Karpas-422 (cell line): ENCODE results near the gene SPHK2. TPM values are rescaled to one million over a fixed set of nuclear protein-coding genes. Genes with fewer than 3 reads are reported as not detected.
A peak's percentile ranks its signal among the peaks of the same experiment; 100 is the strongest.

Experiments used
- DNase-seq: peaks from one replicate; pipeline ENCODE4 v3.0.0-alpha.2; 2015
- H2AFZ ChIP-seq: fragments of 200-600 bp; sonication (generic); 2 replicates; pipeline ENCODE4 v1.6.1; 2014; ENCODE audit warnings: antibody characterized with exemption, low read length, mixed read lengths
- H3K27ac ChIP-seq: fragments of 200-600 bp; sonication (generic); 2 replicates; pipeline ENCODE4 v1.5.1; 2014; ENCODE audit warnings: mild to moderate bottlenecking, low read length, moderate library complexity
- H3K27me3 ChIP-seq: fragments of 200-600 bp; sonication (generic); 2 replicates; pipeline ENCODE4 v1.6.1; 2014; ENCODE audit warnings: low read length, mixed read lengths
- H3K36me3 ChIP-seq: fragments of 200-600 bp; sonication (generic); 2 replicates; pipeline ENCODE4 v1.6.1; 2014; ENCODE audit warnings: low read length, mixed read lengths; ENCODE audit not compliant: insufficient read depth
- H3K4me1 ChIP-seq: fragments of 200-600 bp; sonication (generic); 2 replicates; pipeline ENCODE4 v1.6.1; 2014; ENCODE audit warnings: mild to moderate bottlenecking, low read length, mixed read lengths
- H3K4me2 ChIP-seq: fragments of 200-600 bp; sonication (generic); 2 replicates; pipeline ENCODE4 v1.6.1; 2014; ENCODE audit warnings: low read length, low read depth, mild to moderate bottlenecking; ENCODE audit not compliant: poor library complexity, severe bottlenecking
- H3K4me3 ChIP-seq: fragments of 200-600 bp; sonication (generic); 2 replicates; pipeline ENCODE4 v1.5.1; 2014; ENCODE audit warnings: mild to moderate bottlenecking, antibody characterized with exemption, low read length, mixed read lengths
- H3K79me2 ChIP-seq: fragments of 200-600 bp; sonication (generic); 2 replicates; pipeline ENCODE4 v1.6.1; 2014; ENCODE audit warnings: mild to moderate bottlenecking, low read length, mixed read lengths
- H3K9ac ChIP-seq: fragments of 200-600 bp; sonication (generic); 2 replicates; pipeline ENCODE4 v1.6.0; 2014; ENCODE audit warnings: low read length
- H3K9me2 ChIP-seq: fragments of 200-600 bp; sonication (generic), shearing (Covaris generic); replicated peaks from 2 replicates; pipeline ENCODE4 v1.6.0; 2014; ENCODE audit warnings: mild to moderate bottlenecking, low read length, moderate library complexity; ENCODE audit not compliant: insufficient read depth
- H3K9me3 ChIP-seq: fragments of 300-700, 200-600 bp; sonication (generic); 2 replicates; pipeline ENCODE4 v1.6.1; 2014; ENCODE audit warnings: low read length, mixed read lengths
- H4K20me1 ChIP-seq: fragments of 200-600 bp; sonication (generic); 2 replicates; pipeline ENCODE4 v1.6.1; 2014; ENCODE audit warnings: mild to moderate bottlenecking, antibody characterized with exemption, low read length, low read depth; ENCODE audit not compliant: insufficient read depth
- total RNA-seq: library from RNA; depleted of rRNA; stranded (reverse); fragments of >200 nt; shearing (Covaris generic); gene quantifications from 2 replicates; pipeline ENCODE4 v1.2.3, GENCODE V29; 2014; ENCODE audit warnings: low replicate concordance

Gene SPHK2
- total RNA-seq, 1 experiment from 2014 or later, result 30.6 TPM

- H3K4me2 ChIP-seq, result no peak overlapping the region
- no peak overlapping the region for H2AFZ ChIP-seq
- no peaks in the 10 kb centered on the region for H3K27me3 ChIP-seq
- H3K27ac ChIP-seq, result no peak overlapping the region
- H3K79me2 ChIP-seq, result no peaks in the 10 kb centered on the region
- H3K4me1 ChIP-seq, result no peaks in the 10 kb centered on the region
- H3K9me3 ChIP-seq, result no peaks in the 10 kb centered on the region
- H3K9ac ChIP-seq, result no peak overlapping the region
- no peaks in the 10 kb centered on the region for H3K36me3 ChIP-seq
- H3K4me3 ChIP-seq, result no peak overlapping the region
- peak; percentile 31 for DNase-seq
- H4K20me1 ChIP-seq, result no peaks in the 10 kb centered on the region
- no peaks in the 10 kb centered on the region for H3K9me2 ChIP-seq
These were observed 20.2 kb upstream of the SPHK2 start for GRCh38 chr19:48598996-48599700.

GRCh38 chr19:48600679-48601417 lies 18.5 kb upstream of the SPHK2 start:
- Histone ChIP-seq H3K79me2 (no peaks in the 10 kb centered on the region), H3K27me3 (no peaks in the 10 kb centered on the region), H2AFZ (no peak overlapping the region), H3K4me1 (no peaks in the 10 kb centered on the region), H3K36me3 (no peaks in the 10 kb centered on the region), H3K4me2 (no peak overlapping the region), H3K9me2 (no peaks in the 10 kb centered on the region), H3K9ac (no peak overlapping the region), H3K27ac (no peak overlapping the region), H4K20me1 (no peaks in the 10 kb centered on the region), H3K4me3 (no peak overlapping the region), H3K9me3 (no peaks in the 10 kb centered on the region)
- DNase-seq, result peak; percentile 37

DNA sequence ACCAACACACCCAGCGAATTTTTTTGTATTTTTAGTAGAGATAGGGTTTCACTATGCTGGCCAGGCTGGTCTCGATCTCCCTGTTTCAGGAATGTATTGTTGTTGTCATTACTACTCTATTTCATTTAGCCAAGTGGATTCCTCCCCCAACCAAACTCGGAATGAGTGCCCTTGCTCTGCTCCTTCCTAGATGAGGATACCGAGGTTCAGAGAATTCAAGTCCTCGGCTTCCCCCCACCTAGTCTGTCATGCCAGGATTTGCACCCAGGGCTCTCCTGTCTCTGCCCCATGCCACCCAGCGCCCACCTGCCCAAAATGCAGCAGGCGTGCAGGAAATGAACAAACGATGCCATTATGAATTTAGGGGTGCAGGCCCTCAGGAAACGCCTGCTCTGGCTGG lies 16.3 kb upstream of the SPHK2 start:
- Histone ChIP-seq H4K20me1 (no peaks in the 10 kb centered on the region), H3K27me3 (no peaks in the 10 kb centered on the region), H2AFZ (no peak overlapping the region), H3K27ac (no peak overlapping the region), H3K4me3 (no peak overlapping the region), H3K9ac (no peak overlapping the region), H3K9me3 (no peaks in the 10 kb centered on the region), H3K36me3 (no peaks in the 10 kb centered on the region; the same call in 1 of the 2 replicates), H3K9me2 (no peaks in the 10 kb centered on the region), H3K4me2 (no peak overlapping the region), H3K79me2 (no peaks in the 10 kb centered on the region), H3K4me1 (no peaks in the 10 kb centered on the region)
- peak; percentile 39 for DNase-seq

DNA sequence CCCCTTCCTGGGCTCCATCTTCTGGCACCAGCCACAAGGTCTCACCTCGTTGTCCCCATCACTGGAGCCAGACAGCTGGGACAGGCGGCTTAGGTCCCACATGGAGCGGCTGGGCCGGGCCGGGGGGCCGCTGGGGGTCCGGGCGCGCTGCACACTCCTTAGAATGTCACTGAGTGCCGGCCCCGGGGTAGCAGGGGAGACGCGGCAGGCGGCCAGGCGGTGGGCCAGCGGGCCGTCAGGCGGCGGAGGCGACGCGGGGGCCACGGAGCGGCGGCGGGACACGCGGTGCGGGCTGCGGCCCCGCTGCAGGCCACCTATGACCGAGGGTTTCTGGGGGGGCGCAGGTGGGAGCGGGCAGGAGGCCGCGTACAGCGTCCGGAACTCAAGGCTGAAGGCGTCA lies 15.9 kb upstream of the SPHK2 start:
- no peak overlapping the region for H3K27ac ChIP-seq
- no peak overlapping the region for H3K9ac ChIP-seq

GRCh38 chr19:48603850-48604249 lies 15.5 kb upstream of the SPHK2 start:
- DNase-seq, result no peak
- H3K4me3 ChIP-seq, result no peak overlapping the region
- no peaks in the 10 kb centered on the region for H3K79me2 ChIP-seq
- H3K9me3 ChIP-seq, result no peaks in the 10 kb centered on the region
- peaks cover under 1% of the 10 kb centered on the region; the same call in 1 of the 2 replicates for H3K4me1 ChIP-seq
- no peak overlapping the region for H2AFZ ChIP-seq
- no peaks in the 10 kb centered on the region; the same call in 1 of the 2 replicates for H3K36me3 ChIP-seq
- no peak overlapping the region for H3K9ac ChIP-seq
- no peak overlapping the region for H3K27ac ChIP-seq
- H3K27me3 ChIP-seq, result no peaks in the 10 kb centered on the region
- H3K4me2 ChIP-seq, result no peak overlapping the region
- no peaks in the 10 kb centered on the region for H4K20me1 ChIP-seq
- H3K9me2 ChIP-seq, result no peaks in the 10 kb centered on the region

More for the DNA sequence above, 15.9 kb upstream of the SPHK2 start:
- Histone ChIP-seq H2AFZ (no peak overlapping the region), H3K79me2 (no peaks in the 10 kb centered on the region), H3K9me3 (no peaks in the 10 kb centered on the region), H3K4me2 (no peak overlapping the region), H4K20me1 (no peaks in the 10 kb centered on the region), H3K9me2 (no peaks in the 10 kb centered on the region), H3K4me3 (no peak overlapping the region), H3K36me3 (no peaks in the 10 kb centered on the region; the same call in 1 of the 2 replicates), H3K27me3 (no peaks in the 10 kb centered on the region), H3K4me1 (no peaks in the 10 kb centered on the region)
- no peak for DNase-seq

DNA sequence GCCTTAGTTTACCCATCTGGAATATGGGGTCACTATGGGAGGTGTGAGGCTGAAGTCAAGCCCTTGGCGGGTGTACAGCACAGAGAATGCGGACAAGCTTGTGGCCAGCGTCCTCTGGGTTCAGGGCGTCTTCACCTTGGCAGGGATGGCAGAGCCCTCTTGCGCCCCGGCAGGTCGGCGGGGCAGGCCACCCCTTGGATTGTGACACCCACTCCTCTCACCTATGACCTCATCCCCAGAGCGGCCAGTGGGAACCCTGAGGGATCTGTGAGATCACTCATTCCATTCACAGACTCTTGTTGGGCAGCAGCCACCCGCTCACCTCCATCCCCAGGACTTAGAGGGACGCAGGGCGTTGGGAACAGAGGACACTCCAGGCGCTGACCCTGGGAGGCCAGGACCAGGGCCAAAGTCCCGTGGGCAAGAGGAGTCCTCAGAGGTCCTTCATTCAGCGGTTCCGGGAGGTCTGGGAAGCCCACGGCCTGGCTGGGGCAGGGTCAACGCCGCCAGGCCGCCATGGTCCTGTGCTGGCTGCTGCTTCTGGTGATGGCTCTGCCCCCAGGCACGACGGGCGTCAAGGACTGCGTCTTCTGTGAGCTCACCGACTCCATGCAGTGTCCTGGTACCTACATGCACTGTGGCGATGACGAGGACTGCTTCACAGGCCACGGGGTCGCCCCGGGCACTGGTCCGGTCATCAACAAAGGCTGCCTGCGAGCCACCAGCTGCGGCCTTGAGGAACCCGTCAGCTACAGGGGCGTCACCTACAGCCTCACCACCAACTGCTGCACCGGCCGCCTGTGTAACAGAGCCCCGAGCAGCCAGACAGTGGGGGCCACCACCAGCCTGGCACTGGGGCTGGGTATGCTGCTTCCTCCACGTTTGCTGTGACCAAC lies 12.6 kb upstream of the SPHK2 start, which contains the start of gene SPACA4:
SPACA4 (plus strand) TSS at position 280 of the 896 bp plus-strand sequence; CDS start at position 517, 237 bp downstream.
- Histone ChIP-seq H3K4me3 (no peak within 1 kb of the TSS), H4K20me1 (no peaks in the 10 kb centered on the region), H3K27me3 (no peaks in the 10 kb centered on the region), H2AFZ (no peak within 1 kb of the TSS), H3K9ac (no peak within 1 kb of the TSS), H3K4me2 (no peak within 1 kb of the TSS), H3K79me2 (no peaks in the 10 kb centered on the region), H3K4me1 (peaks cover 3% of the 10 kb centered on the region; the same call in 1 of the 2 replicates), H3K9me2 (no peaks in the 10 kb centered on the region), H3K36me3 (no peaks in the 10 kb centered on the region; the same call in 1 of the 2 replicates), H3K27ac (no peak within 1 kb of the TSS), H3K9me3 (no peaks in the 10 kb centered on the region)
- no peak for DNase-seq

- DNase-seq, result no peak
- H4K20me1 ChIP-seq, result no peaks in the 10 kb centered on the region
- no peak overlapping the region for H3K4me3 ChIP-seq
- H3K4me2 ChIP-seq, result no peak overlapping the region
- H3K9me3 ChIP-seq, result no peaks in the 10 kb centered on the region
- no peak overlapping the region for H3K27ac ChIP-seq
- H2AFZ ChIP-seq, result no peak overlapping the region
- no peaks in the 10 kb centered on the region for H3K27me3 ChIP-seq
- H3K79me2 ChIP-seq, result no peaks in the 10 kb centered on the region
- H3K9me2 ChIP-seq, result no peaks in the 10 kb centered on the region
- H3K9ac ChIP-seq, result no peak overlapping the region
- H3K4me1 ChIP-seq, result peaks cover 3% of the 10 kb centered on the region; the same call in 1 of the 2 replicates
- no peaks in the 10 kb centered on the region; the same call in 1 of the 2 replicates for H3K36me3 ChIP-seq
These were observed 11.9 kb upstream of the SPHK2 start for GRCh38 chr19:48607359-48607755.
